ENCODE measurements around the gene SPACA6.
A peak's percentile ranks its signal among the peaks of the same experiment; 100 is the strongest.

The SPACA6 gene

GRCh38 chr19:51703575-51704515 lies 10.7 kb downstream of the SPACA6 start:
- DNase-seq (ENCODE audit: low read depth) = peak; percentile 93

- DNase-seq (ENCODE audit: low read depth) = no peak
These were observed 11.5 kb downstream of the SPACA6 start for GRCh38 chr19:51704626-51705025.

- DNase-seq (ENCODE audit: low read depth) = no peak
These were observed 13.2 kb downstream of the SPACA6 start for GRCh38 chr19:51706296-51706695.

- no peak for DNase-seq (ENCODE audit: low read depth)
These were observed 13.8 kb downstream of the SPACA6 start for GRCh38 chr19:51706885-51707284.

GRCh38 chr19:51708811-51709210 lies 15.7 kb downstream of the SPACA6 start:
- no peak for DNase-seq (ENCODE audit: low read depth)

GRCh38 chr19:51709575-51709974 lies 16.4 kb downstream of the SPACA6 start:
- no peak for DNase-seq (ENCODE audit: low read depth)

- no peak for DNase-seq (ENCODE audit: low read depth)
These were observed 17.0 kb downstream of the SPACA6 start for GRCh38 chr19:51710163-51710562.

GRCh38 chr19:51711702-51712101 lies 18.6 kb downstream of the SPACA6 start:
- no peak for DNase-seq (ENCODE audit: low read depth)

GRCh38 chr19:51712461-51713081 lies 19.4 kb downstream of the SPACA6 start:
- no peak for DNase-seq (ENCODE audit: low read depth)

GRCh38 chr19:51713319-51714285 lies 20.5 kb downstream of the SPACA6 start:
- no peak for DNase-seq (ENCODE audit: low read depth)

- no peak for DNase-seq (ENCODE audit: low read depth)
These were observed 21.7 kb downstream of the SPACA6 start for GRCh38 chr19:51714848-51715247.

GRCh38 chr19:51715850-51716249 lies 22.7 kb downstream of the SPACA6 start:
- no peak for DNase-seq (ENCODE audit: low read depth)

- DNase-seq (ENCODE audit: low read depth) = no peak
These were observed 23.8 kb downstream of the SPACA6 start for GRCh38 chr19:51716925-51717324.

- DNase-seq (ENCODE audit: low read depth) = no peak
These were observed 26.3 kb downstream of the SPACA6 start for GRCh38 chr19:51719251-51719988.

- DNase-seq (ENCODE audit: low read depth) = no peak
These were observed 28.8 kb downstream of the SPACA6 start for GRCh38 chr19:51721905-51722304.

- DNase-seq (ENCODE audit: low read depth) = no peak
These were observed 29.4 kb downstream of the SPACA6 start for GRCh38 chr19:51722492-51722891.

GRCh38 chr19:51724543-51724942 lies 31.4 kb downstream of the SPACA6 start:
- DNase-seq (ENCODE audit: low read depth) = no peak

GRCh38 chr19:51726049-51726448 lies 32.9 kb downstream of the SPACA6 start:
- DNase-seq (ENCODE audit: low read depth) = no peak

GRCh38 chr19:51727349-51727880 lies 34.3 kb downstream of the SPACA6 start:
- no peak for DNase-seq (ENCODE audit: low read depth)

- no peak for DNase-seq (ENCODE audit: low read depth)
These were observed 36.7 kb downstream of the SPACA6 start for GRCh38 chr19:51729781-51730180.

All from stimulated activated CD8-positive, alpha-beta memory T cell treated with anti-CD3 and anti-CD28 coated beads, Interleukin-15, amount 100 ng/mL, for 1 hour (primary cell).